PC-9 (cell line): ENCODE results near the gene HTRA1. TPM values are rescaled to one million over a fixed set of nuclear protein-coding genes. Genes with fewer than 3 reads are reported as not detected.

Source experiments
- BruUV-seq: library from RNA; stranded (reverse); fragments of 400-500 nt; replicated peaks from 2 replicates; lab custom pipeline; 2021; lab: Mats Ljungman, UMichigan
- CTCF ChIA-PET: fragments of 300-600 bp; sonication (Branson Sonifier 250); formaldehyde crosslinking; loops from one replicate; lab custom pipeline; 2022; ENCODE audit warnings: antibody characterized with exemption; lab: Charles Lee
- POLR2A ChIA-PET: fragments of 300-600 bp; sonication (Branson Sonifier 250); formaldehyde crosslinking; loops from one replicate; lab custom pipeline; 2022; ENCODE audit warnings: antibody characterized with exemption; ENCODE audit not compliant: unreplicated experiment; lab: Charles Lee
- DNase-seq, 2 experiments: peaks; one replicate each; pipeline versions ENCODE4 v3.0.0 to v3.0.0-alpha.2; 2015 to 2022; ENCODE audit warnings: mixed read lengths in 1 of 2
- H2AFZ ChIP-seq: fragments of 200-600 bp; sonication (generic); 2 replicates; pipeline ENCODE4 v1.8.1; 2017; ENCODE audit warnings: antibody characterized with exemption
- H3F3A ChIP-seq: fragments of 200-600 bp; sonication (generic); 2 replicates; pipeline ENCODE4 v1.8.1; 2017; ENCODE audit warnings: antibody characterized with exemption, mild to moderate bottlenecking, low read depth; ENCODE audit not compliant: insufficient read depth
- H3K27ac ChIP-seq: fragments of 200-600 bp; sonication (generic); 2 replicates; pipeline ENCODE4 v1.6.1; 2016; ENCODE audit warnings: mixed run types
- H3K27me3 ChIP-seq: fragments of 200-600 bp; sonication (generic); 2 replicates; pipeline ENCODE4 v1.6.1; 2016; ENCODE audit warnings: low read depth, mixed run types; ENCODE audit not compliant: insufficient read depth
- H3K36me3 ChIP-seq: fragments of 200-600 bp; sonication (generic); 2 replicates; pipeline ENCODE4 v1.6.1; 2016; ENCODE audit warnings: low read depth, mixed run types
- H3K4me1 ChIP-seq: fragments of 200-600 bp; sonication (generic); replicated peaks from 2 replicates; pipeline ENCODE4 v1.6.1; 2016; ENCODE audit warnings: mixed run types; ENCODE audit not compliant: insufficient read depth
- H3K4me2 ChIP-seq: fragments of 200-600 bp; sonication (generic); 2 replicates; pipeline ENCODE4 v1.6.1; 2017; ENCODE audit warnings: mixed run types
- H3K4me3 ChIP-seq: fragments of 200-600 bp; sonication (generic); 2 replicates; pipeline ENCODE4 v1.6.1; 2016; ENCODE audit warnings: mixed run types
- H3K79me2 ChIP-seq: fragments of 200-600 bp; sonication (generic); 2 replicates; pipeline ENCODE4 v1.6.1; 2017; ENCODE audit warnings: low read depth, mixed run types
- H3K9me2 ChIP-seq: fragments of 200-600 bp; sonication (generic); 2 replicates; pipeline ENCODE4 v1.8.1; 2017; ENCODE audit warnings: mild to moderate bottlenecking; ENCODE audit not compliant: insufficient read depth
- H3K9me3 ChIP-seq: fragments of 200-600 bp; sonication (generic); 2 replicates; pipeline ENCODE4 v1.8.1; 2016; ENCODE audit warnings: low read depth; ENCODE audit not compliant: insufficient read depth
- H4K20me1 ChIP-seq: fragments of 200-600 bp; sonication (generic); 2 replicates; pipeline ENCODE4 v1.8.1; 2017; ENCODE audit not compliant: insufficient read depth
- CTCF ChIP-seq: fragments of 200-600 bp; sonication (generic); conservative IDR thresholded peaks from 2 replicates; pipeline ENCODE4 v1.6.1; 2017; ENCODE audit warnings: mixed run types, antibody characterized with exemption, mild to moderate bottlenecking, moderate library complexity
- EZH2 ChIP-seq: fragments of 200-600 bp; sonication (generic); IDR thresholded peaks from 2 replicates; pipeline ENCODE4 v1.8.0; 2017; ENCODE audit warnings: antibody characterized with exemption, low read depth
- intact Hi-C: fragments of 100-400 bp; cut with micrococcal nuclease; formaldehyde crosslinking; loops from one replicate; pipeline ENCODE4 v1.10.0; 2022; ENCODE audit not compliant: unreplicated experiment
- total RNA-seq: library from RNA; stranded (reverse); gene quantifications from 2 replicates; pipeline ENCODE4 v1.2.3, GENCODE V29; 2021

Gene HTRA1
- total RNA-seq, 1 experiment from 2014 or later, result 18.0 TPM

- H3K27ac ChIP-seq, result no peak overlapping the region
- no peaks in the 10 kb centered on the region for H3K9me2 ChIP-seq
- no peak for DNase-seq
- no peaks in the 10 kb centered on the region for H3K27me3 ChIP-seq
- ChIA-PET CTCF (no interaction called here), POLR2A (no interaction called here)
- no TSS peak for BruUV-seq
- no peaks in the 10 kb centered on the region for H4K20me1 ChIP-seq
- no peak for TF ChIP-seq CTCF
- TF ChIP-seq EZH2, result no peak
- H3K4me1 ChIP-seq, result no peaks in the 10 kb centered on the region
- intact Hi-C loops, result no loop called here
- H2AFZ ChIP-seq, result no peak overlapping the region
- H3K79me2 ChIP-seq, result no peaks in the 10 kb centered on the region
- no peaks in the 10 kb centered on the region for H3F3A ChIP-seq
- H3K4me2 ChIP-seq, result no peak overlapping the region
- H3K9me3 ChIP-seq, result no peaks in the 10 kb centered on the region
- H3K36me3 ChIP-seq, result no peaks in the 10 kb centered on the region
- H3K4me3 ChIP-seq, result no peak overlapping the region
Measured at GRCh38 chr10:122487174-122487765, 25.9 kb downstream of the HTRA1 start.

DNA sequence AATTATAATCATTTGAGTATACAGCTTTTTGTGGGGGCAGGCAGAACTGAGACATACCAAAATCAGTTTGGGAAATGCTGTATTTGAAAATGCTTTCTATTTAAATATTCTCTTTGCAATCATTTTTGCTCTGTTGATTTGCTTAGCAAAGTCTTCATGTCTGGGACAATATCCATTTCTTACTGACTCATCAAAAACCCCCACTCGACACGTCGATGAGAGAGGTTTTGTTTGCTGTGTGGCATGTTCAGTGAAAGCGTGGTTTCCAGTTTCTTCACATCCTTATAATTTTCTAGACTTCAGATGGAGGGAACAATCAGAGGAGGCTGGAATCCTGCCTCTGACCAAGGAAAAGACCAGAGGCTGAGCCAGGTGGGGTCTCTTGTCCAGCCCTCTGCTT lies 28.9 kb downstream of the HTRA1 start:
- no TSS peak for BruUV-seq
- DNase-seq, result no peak

DNA sequence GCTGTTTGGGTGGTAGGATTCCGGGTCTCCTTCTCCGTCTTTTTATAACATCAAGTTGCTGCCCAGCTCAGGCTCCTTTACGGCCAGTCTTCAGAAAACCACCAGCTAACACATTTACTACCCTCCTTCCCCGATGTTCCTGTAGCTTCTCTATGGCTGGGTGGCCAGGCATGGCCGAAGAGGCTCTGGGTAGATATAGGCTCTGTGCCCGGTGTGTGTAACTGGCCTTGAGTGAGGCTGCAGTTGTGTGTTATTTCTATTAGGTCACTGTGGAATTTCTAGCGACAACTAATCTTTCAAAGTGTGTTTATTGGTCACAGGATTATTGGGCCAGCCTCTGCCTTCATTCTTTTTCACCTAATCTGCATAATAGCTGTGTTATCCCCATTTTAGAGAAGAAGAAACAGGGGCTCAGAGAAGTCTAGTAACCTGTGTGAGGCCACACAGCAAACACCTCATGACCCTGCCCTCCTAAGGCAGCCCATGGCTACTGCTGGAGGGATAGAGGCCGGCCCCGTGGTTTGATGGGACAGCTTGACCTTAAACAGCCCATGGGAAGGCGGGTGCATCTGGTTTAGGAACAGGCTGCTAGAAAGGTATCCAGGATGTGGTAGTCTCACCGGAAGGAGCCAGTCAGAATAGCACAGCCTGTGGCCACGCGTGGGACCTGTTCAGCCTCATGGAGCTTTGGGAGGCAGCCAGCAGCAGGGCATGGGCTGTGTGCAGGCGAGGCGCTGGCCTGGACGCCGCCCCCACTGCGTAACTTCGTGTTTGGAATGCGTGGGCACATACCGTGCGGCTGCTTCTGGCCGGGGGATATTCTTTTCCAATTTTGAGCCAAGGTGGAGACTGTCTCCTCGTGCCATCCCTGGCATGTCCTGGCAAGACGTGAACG lies 29.7 kb downstream of the HTRA1 start:
- Histone ChIP-seq H3K9me2 (no peaks in the 10 kb centered on the region), H3K4me1 (peaks cover 10% of the 10 kb centered on the region), H2AFZ (no peak overlapping the region), H3K27me3 (no peaks in the 10 kb centered on the region), H3F3A (no peaks in the 10 kb centered on the region), H3K4me2 (no peak overlapping the region), H3K27ac (no peak overlapping the region), H4K20me1 (no peaks in the 10 kb centered on the region), H3K79me2 (no peaks in the 10 kb centered on the region), H3K9me3 (no peaks in the 10 kb centered on the region), H3K36me3 (no peaks in the 10 kb centered on the region), H3K4me3 (no peak overlapping the region)
- no TSS peak for BruUV-seq
- no peak for TF ChIP-seq CTCF
- TF ChIP-seq EZH2, result no peak
- CTCF ChIA-PET, result no interaction called here
- no peak for DNase-seq
- intact Hi-C loops, result no loop called here
- POLR2A ChIA-PET, result no interaction called here

More for the DNA sequence above, 28.9 kb downstream of the HTRA1 start:
- POLR2A ChIA-PET, result no interaction called here
- TF ChIP-seq EZH2 (no peak), CTCF (no peak)
- H3K4me2 ChIP-seq, result no peak overlapping the region
- no peak overlapping the region for H2AFZ ChIP-seq
- no peak overlapping the region for H3K27ac ChIP-seq
- H3K9me3 ChIP-seq, result no peaks in the 10 kb centered on the region
- H4K20me1 ChIP-seq, result no peaks in the 10 kb centered on the region
- CTCF ChIA-PET, result no interaction called here
- no peaks in the 10 kb centered on the region for H3K9me2 ChIP-seq
- H3F3A ChIP-seq, result no peaks in the 10 kb centered on the region
- no peaks in the 10 kb centered on the region for H3K27me3 ChIP-seq
- peaks cover 3% of the 10 kb centered on the region for H3K4me1 ChIP-seq
- no peaks in the 10 kb centered on the region for H3K79me2 ChIP-seq
- H3K4me3 ChIP-seq, result no peak overlapping the region
- H3K36me3 ChIP-seq, result no peaks in the 10 kb centered on the region
- intact Hi-C loops, result no loop called here
